ENCODE measurements around the gene PTDSS2.
"Not testable (repeated sequence)": the region's sequence is repeated elsewhere in the genome, so short reads cannot be mapped to it uniquely, and the experiment has no call there.

PTDSS2 gene

GRCh38 chr11:408154-409007, 41.7 kb upstream of the PTDSS2 start:
- H3K9me2 ChIP-seq (replicated peaks; ENCODE audit: control insufficient read depth, low read length), result no peaks in the 10 kb centered on the region
- H3K4me2 ChIP-seq (ENCODE audit: low read length), result no peak overlapping the region
- TF ChIP-seq EZH2phosphoT487 (IDR thresholded peaks at IDR 0.05; ENCODE audit: borderline replicate concordance, low read length) (no peak), CTCF (IDR thresholded peaks at IDR 0.05; ENCODE audit: low read depth, low read length, poor library complexity, severe bottlenecking) (no peak)
- H4K20me1 ChIP-seq (ENCODE audit: control insufficient read depth, insufficient read depth, low read depth, low read length), result no peaks in the 10 kb centered on the region
- H3K79me2 ChIP-seq (ENCODE audit: control insufficient read depth, low read length), result no peaks in the 10 kb centered on the region
- no peaks in the 10 kb centered on the region for H3F3A ChIP-seq (ENCODE audit: control insufficient read depth, insufficient read depth)
- peaks cover 3% of the 10 kb centered on the region; the same call in 1 of the 2 replicates for H3K9me3 ChIP-seq (ENCODE audit: control insufficient read depth, insufficient read depth, low read length)
- H3K4me3 ChIP-seq (ENCODE audit: low read length), result no peak overlapping the region
- H3K27ac ChIP-seq (ENCODE audit: low read depth, low read length), result no peak overlapping the region
- peaks cover 12% of the 10 kb centered on the region for H3K4me1 ChIP-seq (ENCODE audit: control insufficient read depth, low read length)
- H3K36me3 ChIP-seq (ENCODE audit: control insufficient read depth, low read length), result no peaks in the 10 kb centered on the region
- H3K27me3 ChIP-seq (ENCODE audit: control insufficient read depth, low read length), result no peaks in the 10 kb centered on the region

DNA sequence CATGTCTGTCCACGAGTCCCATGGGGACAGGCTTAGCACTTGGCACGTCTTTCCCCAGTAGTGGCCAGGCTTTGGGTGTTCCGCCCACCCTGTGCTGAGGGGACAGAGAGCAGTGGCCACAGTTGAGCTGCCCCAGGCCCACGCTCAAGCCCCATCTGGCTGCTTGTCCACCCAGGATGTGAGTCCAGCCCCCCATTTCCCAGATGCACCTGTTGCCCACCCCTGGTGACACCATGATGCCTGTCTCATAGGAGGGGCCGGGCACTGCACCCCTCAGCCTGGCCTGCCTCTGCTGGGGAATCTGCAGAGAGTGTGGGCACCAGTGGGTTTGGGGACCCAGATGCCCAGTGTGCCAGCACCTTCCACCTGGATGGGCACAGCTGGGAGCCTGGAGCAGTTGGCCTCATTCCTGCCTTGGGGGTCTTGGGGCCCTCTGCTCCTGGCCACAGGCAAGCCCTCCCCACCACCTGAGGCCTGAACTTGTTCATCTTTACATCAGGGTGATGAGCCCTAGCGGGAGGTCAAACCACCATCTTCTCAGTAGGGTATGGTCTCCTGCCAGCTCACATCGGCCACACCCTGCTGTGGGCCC, 41.0 kb upstream of the PTDSS2 start:
- H3K4me3 ChIP-seq (ENCODE audit: low read length), result no peak overlapping the region
- no peak overlapping the region for H3K4me2 ChIP-seq (ENCODE audit: low read length)

GRCh38 chr11:409600-410483, 40.2 kb upstream of the PTDSS2 start:
- no peaks in the 10 kb centered on the region for H4K20me1 ChIP-seq (ENCODE audit: control insufficient read depth, insufficient read depth, low read depth, low read length)
- H3K79me2 ChIP-seq (ENCODE audit: control insufficient read depth, low read length), result no peaks in the 10 kb centered on the region
- no peaks in the 10 kb centered on the region for H3F3A ChIP-seq (ENCODE audit: control insufficient read depth, insufficient read depth)
- no peak overlapping the region for H3K27ac ChIP-seq (ENCODE audit: low read depth, low read length)
- no peak overlapping the region for H3K4me2 ChIP-seq (ENCODE audit: low read length)
- peaks cover 18% of the 10 kb centered on the region for H3K4me1 ChIP-seq (ENCODE audit: control insufficient read depth, low read length)
- no peak overlapping the region for H3K4me3 ChIP-seq (ENCODE audit: low read length)
- no peaks in the 10 kb centered on the region for H3K9me3 ChIP-seq (ENCODE audit: control insufficient read depth, insufficient read depth, low read length)
- no peak for TF ChIP-seq CTCF (IDR thresholded peaks at IDR 0.05; ENCODE audit: low read depth, low read length, poor library complexity, severe bottlenecking)
- TF ChIP-seq EZH2phosphoT487 (IDR thresholded peaks at IDR 0.05; ENCODE audit: borderline replicate concordance, low read length), result no peak
- H3K27me3 ChIP-seq (ENCODE audit: control insufficient read depth, low read length), result peaks cover 5% of the 10 kb centered on the region; the same call in 1 of the 2 replicates
- no peaks in the 10 kb centered on the region for H3K36me3 ChIP-seq (ENCODE audit: control insufficient read depth, low read length)
- no peaks in the 10 kb centered on the region for H3K9me2 ChIP-seq (replicated peaks; ENCODE audit: control insufficient read depth, low read length)

More for the DNA sequence above, 41.0 kb upstream of the PTDSS2 start:
- no peaks in the 10 kb centered on the region for H4K20me1 ChIP-seq (ENCODE audit: control insufficient read depth, insufficient read depth, low read depth, low read length)
- no peak overlapping the region for H3K27ac ChIP-seq (ENCODE audit: low read depth, low read length)
- no peaks in the 10 kb centered on the region for H3K27me3 ChIP-seq (ENCODE audit: control insufficient read depth, low read length)
- H3K9me3 ChIP-seq (ENCODE audit: control insufficient read depth, insufficient read depth, low read length), result no peaks in the 10 kb centered on the region
- no peaks in the 10 kb centered on the region for H3K79me2 ChIP-seq (ENCODE audit: control insufficient read depth, low read length)
- no peaks in the 10 kb centered on the region for H3F3A ChIP-seq (ENCODE audit: control insufficient read depth, insufficient read depth)
- peaks cover 12% of the 10 kb centered on the region for H3K4me1 ChIP-seq (ENCODE audit: control insufficient read depth, low read length)
- H3K9me2 ChIP-seq (replicated peaks; ENCODE audit: control insufficient read depth, low read length), result no peaks in the 10 kb centered on the region
- no peaks in the 10 kb centered on the region for H3K36me3 ChIP-seq (ENCODE audit: control insufficient read depth, low read length)
- TF ChIP-seq CTCF (IDR thresholded peaks at IDR 0.05; ENCODE audit: low read depth, low read length, poor library complexity, severe bottlenecking) (no peak), EZH2phosphoT487 (IDR thresholded peaks at IDR 0.05; ENCODE audit: borderline replicate concordance, low read length) (no peak)

DNA sequence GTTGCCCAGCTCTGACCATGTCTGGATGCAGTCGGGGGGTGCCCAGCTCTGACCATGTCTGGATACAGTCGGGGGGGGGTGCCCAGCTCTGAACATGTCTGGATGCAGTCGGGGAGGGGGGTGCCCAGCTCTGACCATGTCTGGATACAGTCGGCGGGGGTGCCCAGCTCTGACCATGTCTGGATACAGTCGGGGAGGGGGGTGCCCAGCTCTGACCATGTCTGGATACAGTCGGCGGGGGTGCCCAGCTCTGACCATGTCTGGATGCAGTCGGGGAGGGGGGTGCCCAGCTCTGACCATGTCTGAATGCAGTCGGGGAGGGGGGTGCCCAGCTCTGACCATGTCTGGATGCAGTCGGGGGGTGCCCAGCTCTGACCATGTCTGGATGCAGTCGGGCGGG, 39.4 kb upstream of the PTDSS2 start:
- H3F3A ChIP-seq (ENCODE audit: control insufficient read depth, insufficient read depth); H3K4me3 ChIP-seq (ENCODE audit: low read length); H3K9me3 ChIP-seq (ENCODE audit: control insufficient read depth, insufficient read depth, low read length); H3K9me2 ChIP-seq (replicated peaks; ENCODE audit: control insufficient read depth, low read length); H3K27me3 ChIP-seq (ENCODE audit: control insufficient read depth, low read length); H3K36me3 ChIP-seq (ENCODE audit: control insufficient read depth, low read length); H4K20me1 ChIP-seq (ENCODE audit: control insufficient read depth, insufficient read depth, low read depth, low read length); H3K79me2 ChIP-seq (ENCODE audit: control insufficient read depth, low read length); H3K27ac ChIP-seq (ENCODE audit: low read depth, low read length); H3K4me2 ChIP-seq (ENCODE audit: low read length): not testable (repeated sequence)
- peaks cover 27% of the 10 kb centered on the region for H3K4me1 ChIP-seq (ENCODE audit: control insufficient read depth, low read length)

DNA sequence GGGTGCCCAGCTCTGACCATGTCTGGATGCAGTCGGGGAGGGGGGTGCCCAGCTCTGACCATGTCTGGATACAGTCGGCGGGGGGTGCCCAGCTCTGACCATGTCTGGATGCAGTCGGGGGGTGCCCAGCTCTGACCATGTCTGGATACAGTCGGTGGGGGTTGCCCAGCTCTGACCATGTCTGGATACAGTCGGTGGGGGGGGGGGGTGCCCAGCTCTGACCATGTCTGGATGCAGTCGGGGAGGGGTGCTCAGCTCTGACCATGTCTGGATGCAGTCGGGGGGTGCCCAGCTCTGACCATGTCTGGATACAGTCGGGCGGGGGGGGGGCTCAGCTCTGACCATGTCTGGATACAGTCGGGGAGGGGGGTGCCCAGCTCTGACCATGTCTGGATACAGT, 38.6 kb upstream of the PTDSS2 start:
- H3K4me1 ChIP-seq (ENCODE audit: control insufficient read depth, low read length), result peaks cover 29% of the 10 kb centered on the region
- not testable (repeated sequence) for H4K20me1 ChIP-seq (ENCODE audit: control insufficient read depth, insufficient read depth, low read depth, low read length); H3K36me3 ChIP-seq (ENCODE audit: control insufficient read depth, low read length); H3K9me2 ChIP-seq (replicated peaks; ENCODE audit: control insufficient read depth, low read length); H3K9me3 ChIP-seq (ENCODE audit: control insufficient read depth, insufficient read depth, low read length); H3F3A ChIP-seq (ENCODE audit: control insufficient read depth, insufficient read depth); H3K4me2 ChIP-seq (ENCODE audit: low read length); H3K4me3 ChIP-seq (ENCODE audit: low read length); H3K27ac ChIP-seq (ENCODE audit: low read depth, low read length); H3K79me2 ChIP-seq (ENCODE audit: control insufficient read depth, low read length)
- peaks cover 13% of the 10 kb centered on the region for H3K27me3 ChIP-seq (ENCODE audit: control insufficient read depth, low read length)

Measured in DOHH2 (cell line).